ENCODE measurements around the gene BEND3. TPM values are rescaled to one million over a fixed set of nuclear protein-coding genes. Genes with fewer than 3 reads are reported as not detected.
"Not testable (repeated sequence)": the region's sequence is repeated elsewhere in the genome, so short reads cannot be mapped to it uniquely, and the experiment has no call there.

The BEND3 gene
- total and polyA plus RNA-seq, 12 donors, result 0.37 to 2.3 (median 1.3) TPM

- Histone ChIP-seq H3K9me3 (no peaks in the 10 kb centered on the region), H3K27me3 (no peaks in the 10 kb centered on the region), H3K27ac (no peak overlapping the region), H3K36me3 (peaks cover 0 to 6% (median 0%) of the 10 kb centered on the region in 9 donors), H3K4me3 (no peak overlapping the region), H3K4me1 (peaks cover 0 to 19% (median 0%) of the 10 kb centered on the region in 9 donors)
- ATAC-seq, result no peak
- intact Hi-C loops (cut with DNase I), result no loop called here
- no peak for TF ChIP-seq CTCF (IDR thresholded peaks at IDR 0.05)
- 81 to 87% methylated on average over 14 of the region's 14 CpGs for WGBS, 2 donors
- DNase-seq, result no peak
Observed at GRCh38 chr6:107098436-107099307, 16.6 kb downstream of the BEND3 start.

GRCh38 chr6:107084459-107084858 lies 30.9 kb downstream of the BEND3 start:
- H3K4me3 ChIP-seq; H3K36me3 ChIP-seq; H3K27me3 ChIP-seq; intact Hi-C loops (cut with DNase I); H3K27ac ChIP-seq; H3K9me3 ChIP-seq; DNase-seq; ATAC-seq; H3K4me1 ChIP-seq: not testable (repeated sequence)
- 97 to 98% methylated on average over 7 of the region's 7 CpGs for WGBS, 2 donors

- Histone ChIP-seq H3K27ac (no peak overlapping the region), H3K4me3 (no peak overlapping the region), H3K4me1 (peaks cover 0 to 6% (median 0%) of the 10 kb centered on the region in 9 donors), H3K36me3 (no peaks in the 10 kb centered on the region), H3K9me3 (no peaks in the 10 kb centered on the region), H3K27me3 (no peaks in the 10 kb centered on the region)
- ATAC-seq (no peak), DNase-seq (no peak)
- 95 to 97% methylated on average over 6 of the region's 6 CpGs for WGBS, 2 donors
- intact Hi-C loops (cut with DNase I), result no loop called here
- TF ChIP-seq CTCF (IDR thresholded peaks at IDR 0.05), result no peak
Observed at GRCh38 chr6:107083921-107084320, 31.4 kb downstream of the BEND3 start.

GRCh38 chr6:107083047-107083768 lies 32.1 kb downstream of the BEND3 start:
- intact Hi-C loops (cut with DNase I), result no loop called here
- 82 to 86% methylated on average over 10 of the region's 10 CpGs for WGBS, 2 donors
- no peak for DNase-seq
- Histone ChIP-seq H3K27ac (no peak overlapping the region), H3K4me1 (peaks cover 0 to 6% (median 0%) of the 10 kb centered on the region in 9 donors), H3K36me3 (no peaks in the 10 kb centered on the region), H3K9me3 (no peaks in the 10 kb centered on the region), H3K27me3 (no peaks in the 10 kb centered on the region), H3K4me3 (no peak overlapping the region)
- TF ChIP-seq CTCF (IDR thresholded peaks at IDR 0.05), result no peak
- no peak for ATAC-seq

Data from heart right ventricle (tissue), 16 donors.